Neural cell (in vitro differentiated cells): Measurements from ENCODE around the gene ST3GAL4. TPM values are rescaled to one million over a fixed set of nuclear protein-coding genes. Genes with fewer than 3 reads are reported as not detected.

Experiments
- H2AFZ ChIP-seq: fragments of 200-600, 300-800 bp; sonication (generic), shearing (Covaris generic); 2 replicates; pipeline ENCODE4 v1.6.0; 2014; ENCODE audit warnings: low read depth, mild to moderate bottlenecking, antibody characterized with exemption, low read length, moderate library complexity
- H3F3A ChIP-seq: fragments of 200-600 bp; shearing (Covaris generic); 2 replicates; pipeline ENCODE4 v1.6.1; 2016; ENCODE audit warnings: mild to moderate bottlenecking, moderate library complexity, mixed read lengths, antibody characterized with exemption, low read length; ENCODE audit not compliant: insufficient read depth, poor library complexity, severe bottlenecking
- H3K27ac ChIP-seq: fragments of 200-600, 300-800 bp; sonication (generic), shearing (Covaris generic); 2 replicates; pipeline ENCODE4 v1.5.1; 2014; ENCODE audit warnings: mild to moderate bottlenecking, low read length, moderate library complexity
- H3K27me3 ChIP-seq: fragments of 300-800, 200-600 bp; sonication (generic), shearing (Covaris generic); 2 replicates; pipeline ENCODE4 v1.6.0; 2014; ENCODE audit warnings: mild to moderate bottlenecking, low read depth, low read length, moderate library complexity; ENCODE audit not compliant: insufficient read depth
- H3K36me3 ChIP-seq: fragments of 300-800, 200-600 bp; sonication (generic), shearing (Covaris generic); 2 replicates; pipeline ENCODE4 v1.5.1; 2014; ENCODE audit warnings: mild to moderate bottlenecking, antibody characterized with exemption, low read length, moderate library complexity; ENCODE audit not compliant: insufficient read depth
- H3K4me2 ChIP-seq: fragments of 300-800, 200-600 bp; sonication (generic), shearing (Covaris generic); 2 replicates; pipeline ENCODE4 v1.6.0; 2014; ENCODE audit warnings: mild to moderate bottlenecking, low read length
- H3K4me3 ChIP-seq: fragments of 300-800, 200-600 bp; sonication (generic), shearing (Covaris generic); 2 replicates; pipeline ENCODE4 v1.5.1; 2014; ENCODE audit warnings: mild to moderate bottlenecking, low read length, moderate library complexity
- H3K79me2 ChIP-seq: fragments of 200-600 bp; shearing (Covaris generic); replicated peaks from 2 replicates; pipeline ENCODE4 v1.6.0; 2014; ENCODE audit warnings: mild to moderate bottlenecking, low read length, moderate library complexity; ENCODE audit not compliant: insufficient read depth
- H3K9ac ChIP-seq: fragments of 300-800, 200-600 bp; sonication (generic), shearing (Covaris generic); 2 replicates; pipeline ENCODE4 v1.6.1; 2016; ENCODE audit warnings: mild to moderate bottlenecking, low read length, mixed read lengths
- H3K9me2 ChIP-seq: fragments of 200-600 bp; shearing (Covaris generic); 2 replicates; pipeline ENCODE4 v1.6.1; 2016; ENCODE audit warnings: mild to moderate bottlenecking, low read length, mixed read lengths; ENCODE audit not compliant: insufficient read depth
- H3K9me3 ChIP-seq: fragments of 200-600, 300-800 bp; sonication (generic), shearing (Covaris generic); 2 replicates; pipeline ENCODE4 v1.6.1; 2016; ENCODE audit warnings: mild to moderate bottlenecking, mixed run types, low read length, moderate library complexity, mixed read lengths
- H4K20me1 ChIP-seq: fragments of 200-600 bp; shearing (Covaris generic); 2 replicates; pipeline ENCODE4 v1.6.1; 2016; ENCODE audit warnings: mild to moderate bottlenecking, mixed run types; ENCODE audit not compliant: insufficient read depth
- CTCF ChIP-seq: fragments of 450-650 bp; IDR thresholded peaks from 2 replicates; pipeline ENCODE4 v1.5.1; 2014; ENCODE audit warnings: antibody characterized with exemption, mild to moderate bottlenecking, moderate library complexity; ENCODE audit not compliant: poor library complexity, severe bottlenecking
- EP300 ChIP-seq: fragments of 450-650 bp; conservative IDR thresholded peaks from 2 replicates; pipeline ENCODE4 v1.6.1; 2014; ENCODE audit warnings: antibody characterized with exemption, mild to moderate bottlenecking, moderate library complexity; ENCODE audit not compliant: poor library complexity, severe bottlenecking
- EZH2 ChIP-seq: fragments of 200-600, 300-800 bp; shearing (Covaris generic), sonication (generic); IDR thresholded peaks from 2 replicates; pipeline ENCODE4 v1.6.1; 2014; ENCODE audit warnings: antibody characterized with exemption, low read length, borderline replicate concordance, mild to moderate bottlenecking; ENCODE audit not compliant: insufficient read depth, poor library complexity, severe bottlenecking
- MXI1 ChIP-seq: fragments of 450-650 bp; conservative IDR thresholded peaks from 2 replicates; pipeline ENCODE4 v1.6.1; 2014; ENCODE audit warnings: antibody characterized with exemption, mild to moderate bottlenecking; ENCODE audit not compliant: poor library complexity, severe bottlenecking
- POLR2AphosphoS5 ChIP-seq: IDR thresholded peaks from 2 replicates; pipeline ENCODE4 v1.6.1; 2012
- RAD21 ChIP-seq: fragments of 450-650 bp; conservative IDR thresholded peaks from 2 replicates; pipeline ENCODE4 v1.6.1; 2014; ENCODE audit warnings: antibody characterized with exemption, mild to moderate bottlenecking, moderate library complexity
- REST ChIP-seq: IDR thresholded peaks from 2 replicates; pipeline ENCODE4 v1.6.1; 2012; ENCODE audit warnings: borderline replicate concordance
- SMC3 ChIP-seq: fragments of 450-650 bp; conservative IDR thresholded peaks from 2 replicates; pipeline ENCODE4 v1.6.1; 2014; ENCODE audit warnings: antibody characterized with exemption, mild to moderate bottlenecking, moderate library complexity; ENCODE audit not compliant: poor library complexity
- TAF1 ChIP-seq: IDR thresholded peaks from 2 replicates; pipeline ENCODE4 v1.6.1; 2012; ENCODE audit warnings: low read depth
- polyA plus RNA-seq: library from polyadenylated mRNA; depleted of rRNA; stranded (reverse); fragments of >200 nt; gene quantifications from 2 replicates; pipeline ENCODE4 v1.2.3, GENCODE V29; 2014

The ST3GAL4 gene
- polyA plus RNA-seq, 1 donor from 2014 or later = 46.1 TPM

- Histone ChIP-seq H4K20me1 (no peaks in the 10 kb centered on the region), H3K4me3 (no peak overlapping the region), H3K9me2 (no peaks in the 10 kb centered on the region), H3K79me2 (no peaks in the 10 kb centered on the region), H3K27ac (no peak overlapping the region), H3K9ac (no peak overlapping the region), H2AFZ (no peak overlapping the region), H3K27me3 (no peaks in the 10 kb centered on the region), H3K9me3 (no peaks in the 10 kb centered on the region), H3K4me2 (no peak overlapping the region), H3K36me3 (no peaks in the 10 kb centered on the region), H3F3A (no peaks in the 10 kb centered on the region)
- no peak for TF ChIP-seq TAF1
- TF ChIP-seq POLR2AphosphoS5 = no peak
- TF ChIP-seq SMC3 = no peak
- no peak for TF ChIP-seq MXI1
- TF ChIP-seq EP300 = no peak
- no peak for TF ChIP-seq CTCF
Observed at GRCh38 chr11:126424471-126425039, 69.1 kb downstream of the ST3GAL4 start.

- Histone ChIP-seq H3K79me2 (no peaks in the 10 kb centered on the region), H3K9me3 (no peaks in the 10 kb centered on the region), H2AFZ (no peak overlapping the region), H3K4me3 (no peak overlapping the region), H3K4me2 (no peak overlapping the region), H4K20me1 (no peaks in the 10 kb centered on the region), H3F3A (no peaks in the 10 kb centered on the region), H3K36me3 (no peaks in the 10 kb centered on the region), H3K27ac (no peak overlapping the region), H3K27me3 (no peaks in the 10 kb centered on the region), H3K9me2 (no peaks in the 10 kb centered on the region), H3K9ac (no peak overlapping the region)
- TF ChIP-seq MXI1 = no peak
- TF ChIP-seq POLR2AphosphoS5 = no peak
- no peak for TF ChIP-seq RAD21
- TF ChIP-seq SMC3 = no peak
- no peak for TF ChIP-seq CTCF
- no peak for TF ChIP-seq EP300
- TF ChIP-seq REST = no peak
- TF ChIP-seq EZH2 = no peak
- TF ChIP-seq TAF1 = no peak
Observed at GRCh38 chr11:126426106-126426505, 70.6 kb downstream of the ST3GAL4 start.
